H1 (cell line): ENCODE measurements around the gene NAALADL1. TPM values are rescaled to one million over a fixed set of nuclear protein-coding genes. Genes with fewer than 3 reads are reported as not detected.

Experiments
- CTCF ChIA-PET: fragments of 300-600 bp; sonication (Branson Sonifier 250); formaldehyde crosslinking; loops from one replicate; lab custom pipeline; 2021; ENCODE audit not compliant: partially characterized antibody; lab: Charles Lee
- POLR2A ChIA-PET: fragments of 300-600 bp; sonication (Branson Sonifier 250); formaldehyde crosslinking; loops from one replicate; lab custom pipeline; 2021; ENCODE audit warnings: inconsistent platforms; ENCODE audit not compliant: partially characterized antibody; lab: Charles Lee
- DNase-seq, 2 experiments: peaks; one replicate each; pipeline versions ENCODE4 v3.0.0 to v3.0.0-alpha.2; 2010 to 2022; ENCODE audit warnings: low spot score in 2 of 2, low read depth in 1 of 2, mixed read lengths in 1 of 2
- FAIRE-seq: peaks from 2 replicates; lab custom pipeline; 2011; peaks lifted over from hg19 to GRCh38; lab: Jason Lieb, UNC
- H2AFZ ChIP-seq: 2 replicates; pipeline ENCODE4 v1.8.1; 2012; ENCODE audit warnings: low read length, inconsistent platforms
- H2AK5ac ChIP-seq: 2 replicates; pipeline ENCODE4 v1.6.1; 2013; ENCODE audit warnings: low read depth, low read length
- H2BK120ac ChIP-seq: replicated peaks from 2 replicates; pipeline ENCODE3; 2013; ENCODE audit warnings: low read depth, low read length, inconsistent platforms
- H2BK12ac ChIP-seq: 2 replicates; pipeline ENCODE4 v1.6.1; 2013; ENCODE audit warnings: low read depth, low read length
- H2BK15ac ChIP-seq: 2 replicates; pipeline ENCODE4 v1.6.1; 2013; ENCODE audit warnings: low read length
- H2BK20ac ChIP-seq: 2 replicates; pipeline ENCODE4 v1.6.1; 2013; ENCODE audit warnings: low read length
- H2BK5ac ChIP-seq: 2 replicates; pipeline ENCODE4 v1.6.1; 2013; ENCODE audit warnings: low read depth, low read length
- H3K14ac ChIP-seq: 2 replicates; pipeline ENCODE4 v1.6.1; 2013; ENCODE audit warnings: inconsistent platforms; ENCODE audit not compliant: insufficient read length
- H3K18ac ChIP-seq: 2 replicates; pipeline ENCODE4 v1.6.1; 2013; ENCODE audit warnings: low read length; ENCODE audit errors: extremely low read depth
- H3K23ac ChIP-seq: 2 replicates; pipeline ENCODE4 v1.6.1; 2013; ENCODE audit warnings: inconsistent platforms; ENCODE audit not compliant: insufficient read length
- H3K23me2 ChIP-seq: 2 replicates; pipeline ENCODE4 v1.6.1; 2013; ENCODE audit warnings: low read depth, low read length
- H3K27ac ChIP-seq: 2 replicates; pipeline ENCODE4 v1.6.1; 2011; ENCODE audit warnings: low read depth, low read length, inconsistent platforms
- H3K27me3 ChIP-seq, 4 experiments: replicated peaks in 1 of 4; 1 replicate in 1 of 4; 2 replicates in 3 of 4; pipeline versions ENCODE4 v1.6.1 to v1.8.1; 2011 to 2013; ENCODE audit warnings: low read length in 3 of 4, mild to moderate bottlenecking in 3 of 4, inconsistent platforms in 2 of 4, mixed read lengths in 2 of 4, moderate library complexity in 1 of 4; ENCODE audit not compliant: control insufficient read depth in 3 of 4, insufficient read depth in 3 of 4; ENCODE audit errors: extremely low read depth in 1 of 4
- H3K36me3 ChIP-seq, 4 experiments: 2 replicates each; pipeline versions ENCODE4 v1.6.1 to v1.8.1; 2011 to 2013; ENCODE audit warnings: mild to moderate bottlenecking in 4 of 4, low read length in 3 of 4, moderate library complexity in 2 of 4, control low read depth in 1 of 4, inconsistent platforms in 1 of 4; ENCODE audit not compliant: insufficient read depth in 4 of 4, control insufficient read depth in 2 of 4
- H3K4ac ChIP-seq: replicated peaks from 2 replicates; pipeline ENCODE3; 2013; ENCODE audit warnings: low read length, low read depth, mixed read lengths, inconsistent platforms; ENCODE audit not compliant: insufficient read length
- H3K4me1 ChIP-seq, 4 experiments: replicated peaks in 1 of 4; 1 replicate in 1 of 4; 2 replicates in 3 of 4; pipeline versions ENCODE4 v1.6.1 to v1.8.1; 2011 to 2013; ENCODE audit warnings: low read length in 3 of 4, inconsistent platforms in 2 of 4, mixed read lengths in 1 of 4; ENCODE audit not compliant: insufficient read depth in 4 of 4, control insufficient read depth in 3 of 4
- H3K4me2 ChIP-seq, 2 experiments: 2 replicates each; pipeline versions ENCODE4 v1.6.1 to v1.8.1; 2011 to 2013; ENCODE audit warnings: low read depth in 2 of 2, low read length in 2 of 2, control low read depth in 1 of 2, inconsistent platforms in 1 of 2, mild to moderate bottlenecking in 1 of 2; ENCODE audit not compliant: insufficient read depth in 1 of 2
- H3K4me3 ChIP-seq, 4 experiments: fragments of 200-600, 300-600 bp in 1 of 4; sonication (generic), shearing (Covaris generic), sonication (Bioruptor Twin) in 1 of 4; 2 replicates each; pipeline versions ENCODE4 v1.5.1 to v1.8.1; 2011 to 2016; ENCODE audit warnings: low read length in 4 of 4, low read depth in 3 of 4, control low read depth in 2 of 4, inconsistent platforms in 2 of 4, mild to moderate bottlenecking in 2 of 4, mixed read lengths in 1 of 4, moderate library complexity in 1 of 4; ENCODE audit not compliant: insufficient read depth in 2 of 4; ENCODE audit errors: extremely low read depth in 1 of 4
- H3K56ac ChIP-seq: replicated peaks from 2 replicates; pipeline ENCODE3; 2013; ENCODE audit warnings: low read depth, mild to moderate bottlenecking, mixed read lengths, low read length, inconsistent platforms; ENCODE audit not compliant: insufficient read length
- H3K79me1 ChIP-seq: 2 replicates; pipeline ENCODE4 v1.6.1; 2013; ENCODE audit warnings: low read depth, low read length, control low read depth
- H3K79me2 ChIP-seq, 2 experiments: 2 replicates each; pipeline versions ENCODE4 v1.6.1 to v1.8.1; 2012 to 2013; ENCODE audit warnings: low read length in 2 of 2, mild to moderate bottlenecking in 2 of 2, inconsistent platforms in 1 of 2; ENCODE audit not compliant: insufficient read depth in 2 of 2, control insufficient read depth in 1 of 2
- H3K9ac ChIP-seq, 4 experiments: replicated peaks in 1 of 4; 1 replicate in 1 of 4; 2 replicates in 3 of 4; pipeline versions ENCODE4 v1.6.1 to v1.8.1; 2011 to 2013; ENCODE audit warnings: low read depth in 3 of 4, low read length in 3 of 4, control low read depth in 2 of 4, mild to moderate bottlenecking in 2 of 4, moderate library complexity in 2 of 4, inconsistent platforms in 1 of 4; ENCODE audit errors: extremely low read depth in 1 of 4
- H3K9me3 ChIP-seq, 2 experiments: 2 replicates each; pipeline versions ENCODE4 v1.6.1 to v1.8.1; 2012 to 2013; ENCODE audit warnings: mild to moderate bottlenecking in 2 of 2, moderate library complexity in 2 of 2, control low read depth in 1 of 2, inconsistent platforms in 1 of 2, low read depth in 1 of 2, low read length in 1 of 2, mixed read lengths in 1 of 2; ENCODE audit not compliant: insufficient read depth in 2 of 2
- H4K20me1 ChIP-seq, 2 experiments: replicated peaks in 1 of 2; 2 replicates each; pipeline versions ENCODE3 to v1.8.1; 2011 to 2013; ENCODE audit warnings: inconsistent platforms in 2 of 2, low read length in 2 of 2, mild to moderate bottlenecking in 1 of 2; ENCODE audit not compliant: insufficient read depth in 2 of 2, control insufficient read depth in 1 of 2
- H4K5ac ChIP-seq: 2 replicates; pipeline ENCODE4 v1.6.1; 2013; ENCODE audit warnings: low read length, low read depth, mixed read lengths, inconsistent platforms; ENCODE audit not compliant: insufficient read length
- H4K8ac ChIP-seq: 2 replicates; pipeline ENCODE4 v1.8.0; 2013; ENCODE audit warnings: mild to moderate bottlenecking, moderate library complexity, low read length, inconsistent platforms; ENCODE audit not compliant: insufficient read depth; ENCODE audit errors: extremely low read depth
- H4K91ac ChIP-seq: replicated peaks from 2 replicates; pipeline ENCODE3; 2013; ENCODE audit warnings: low read length, mixed read lengths, inconsistent platforms; ENCODE audit not compliant: insufficient read length
- WGBS, 2 experiments: shearing (Covaris generic) in 1 of 2; methylation state at CpG; one replicate each; pipeline versions ENCODE4 v1.1.6 to v1.1.7; 2013 to 2015; ENCODE audit warnings: low lambda C conversion rate in 2 of 2, mixed read lengths in 2 of 2, inconsistent platforms in 1 of 2, low coverage in 1 of 2, missing lambda C conversion rate in 1 of 2; ENCODE audit not compliant: insufficient replicate concordance in 2 of 2, insufficient coverage in 1 of 2, insufficient read length in 1 of 2; ENCODE audit errors: extremely low coverage in 1 of 2, missing lambda C conversion rate in 1 of 2; 5-methylcytosine and 5-hydroxymethylcytosine counted together
- polyA plus RNA-seq, 7 experiments: library from polyadenylated mRNA; depleted of rRNA in 3 of 7; stranded (reverse) in 5 of 7; unstranded in 2 of 7; fragments of >200 nt in 5 of 7; fragments of 200-250 nt in 2 of 7; gene quantifications; 1 replicate in 5 of 7; 2 replicates in 1 of 7; 4 replicates in 1 of 7; pipeline versions ENCODE4 v1.2.1 to v1.2.3, GENCODE V29; 2011 to 2013; ENCODE audit warnings: missing spikeins in 2 of 7, mixed read lengths in 2 of 7
- total RNA-seq: library from RNA; stranded (reverse); fragmentation: NEBNext Ultra II Directional; extraction: Animal tissue kit (Norgen Biotek cat#: 25700); gene quantifications from 2 replicates; pipeline ENCODE4 v1.2.1, GENCODE V29; 2021

Gene NAALADL1
- total and polyA plus RNA-seq, 2 of the 8 experiments (the other 6 are each of a cell fraction or from before 2014, with no cell fraction given): 7.5 to 9.9 TPM

GRCh38 chr11:65083834-65084597 lies 25.7 kb upstream of the NAALADL1 start, which contains the start of the genes CDCA5 and ZFPL1:
Gene CDCA5 (minus strand): TSS chr11:65084040. CDS start chr11:65083978, 62 bp downstream.
Gene ZFPL1 (plus strand): TSS chr11:65084222. CDS start chr11:65084699, 477 bp downstream.
- POLR2A ChIA-PET: interaction anchor here (0.9 to 21.6 kb wide), 16 partner anchors 8 to 199 kb away, joined by 3 to 230 read pairs (median 6); partner anchors contain the start of genes CDCA5, SAC3D1, SYVN1 and TM7SF2
- Histone ChIP-seq H3K79me1 (peaks cover 22% of the 10 kb centered on the region), H4K20me1 (peaks cover 0 to 4% of the 10 kb centered on the region in 2 experiments), H4K8ac (peak within 1 kb of the TSS; percentile 99), H3K18ac (peak within 1 kb of the TSS; percentile 99), H3K9me3 (no peaks in the 10 kb centered on the region), H4K5ac (peak within 1 kb of the TSS; percentile 100), H3K4me2 (peak within 1 kb of the TSS; percentile 88 to 98), H2AK5ac (no peak within 1 kb of the TSS), H3K36me3 (peaks cover 18 to 35% (median 30%) of the 10 kb centered on the region in 4 experiments), H3K4ac (peak within 1 kb of the TSS; percentile 87), H2AFZ (0 out of 2 replicates have a peak within 1 kb of the TSS, but pooled peaks have one; percentile 8), H3K9ac (peak within 1 kb of the TSS; percentile 77 to 96 (median 87)), H2BK20ac (no peak within 1 kb of the TSS), H2BK12ac (peak within 1 kb of the TSS; percentile 77; the same call in 1 of the 2 replicates), H3K79me2 (peaks cover 10 to 33% of the 10 kb centered on the region in 2 experiments), H3K27me3 (no peaks in the 10 kb centered on the region), H2BK120ac (no peak within 1 kb of the TSS), H3K4me1 (peaks cover 0 to 9% (median 4%) of the 10 kb centered on the region in 4 experiments; a peak in 5 of 7 replicates), H4K91ac (peak within 1 kb of the TSS; percentile 98), H2BK5ac (peak within 1 kb of the TSS; percentile 90), H3K56ac (peak within 1 kb of the TSS; percentile 94), H3K23me2 (peaks cover 8% of the 10 kb centered on the region), H3K4me3 (peak within 1 kb of the TSS; percentile 92 to 99 (median 98)), H2BK15ac (0 out of 2 replicates have a peak within 1 kb of the TSS, but pooled peaks have one; percentile 36), H3K14ac (no peak within 1 kb of the TSS), H3K27ac (peak within 1 kb of the TSS; percentile 94), H3K23ac (no peak within 1 kb of the TSS)
- FAIRE-seq: no peak
- CTCF ChIA-PET: interaction anchor here (1.1 to 1.7 kb wide), 6 partner anchors 16 to 235 kb away, joined by 3 to 5 read pairs (median 4); partner anchors contain the start of genes SAC3D1 and TM7SF2
- peak; percentile 70 to 98 for DNase-seq
- 0% methylated on average over 70 of the region's 79 CpGs; no CpG with 5 or more reads in 1 of the 2 experiments for WGBS, 2 experiments
